Stimulated activated CD8-positive, alpha-beta memory T cell treated with anti-CD3 and anti-CD28 coated beads, Interleukin-12 subunit alpha, Interleukin-12 subunit beta, amount 100 ng/mL, for 1 hour (primary cell): ENCODE results near the gene RAB14.

ENCODE experiments used
- DNase-seq: peaks from one replicate; pipeline ENCODE4 v3.0.0-alpha.2; 2020; ENCODE audit warnings: low read depth

RAB14 gene

GRCh38 chr9:121201738-121202533, at the start of gene RAB14:
Gene RAB14, minus strand, starts transcription at chr9:121201869. Its CDS starts 8,457 bp downstream, at chr9:121193412.
- peak; percentile 100 for DNase-seq

GRCh38 chr9:121249563-121249962, 47.9 kb upstream of the RAB14 start:
- no peak for DNase-seq

- no peak for DNase-seq
Observed at GRCh38 chr9:121246821-121247561, 45.3 kb upstream of the RAB14 start.

- DNase-seq: no peak
Observed at GRCh38 chr9:121242959-121243346, 41.3 kb upstream of the RAB14 start.

- DNase-seq: no peak
Observed at GRCh38 chr9:121242219-121242958, 40.7 kb upstream of the RAB14 start.

GRCh38 chr9:121240472-121241135, 38.9 kb upstream of the RAB14 start:
- no peak for DNase-seq

- DNase-seq: no peak
Observed at GRCh38 chr9:121239851-121240250, 38.2 kb upstream of the RAB14 start.

GRCh38 chr9:121239071-121239470, 37.4 kb upstream of the RAB14 start:
- no peak for DNase-seq

GRCh38 chr9:121237916-121238315, 36.2 kb upstream of the RAB14 start:
- no peak for DNase-seq

- DNase-seq: no peak
Observed at GRCh38 chr9:121235512-121235911, 33.8 kb upstream of the RAB14 start.

GRCh38 chr9:121234832-121235161, 33.1 kb upstream of the RAB14 start:
- no peak for DNase-seq

- no peak for DNase-seq
Observed at GRCh38 chr9:121233906-121234831, 32.5 kb upstream of the RAB14 start.

GRCh38 chr9:121232251-121232650, 30.6 kb upstream of the RAB14 start:
- no peak for DNase-seq

GRCh38 chr9:121230256-121230655, 28.6 kb upstream of the RAB14 start:
- DNase-seq: no peak

- DNase-seq: no peak
Observed at GRCh38 chr9:121227862-121228261, 26.2 kb upstream of the RAB14 start.

- no peak for DNase-seq
Observed at GRCh38 chr9:121226175-121226574, 24.5 kb upstream of the RAB14 start.

GRCh38 chr9:121225240-121225639, 23.6 kb upstream of the RAB14 start:
- DNase-seq: no peak

- DNase-seq: no peak
Observed at GRCh38 chr9:121222524-121223171, 21.0 kb upstream of the RAB14 start.

GRCh38 chr9:121221664-121222055, 20.0 kb upstream of the RAB14 start:
- DNase-seq: no peak

GRCh38 chr9:121220996-121221663, 19.5 kb upstream of the RAB14 start:
- DNase-seq: no peak
